A673 (cell line): ENCODE data around the gene OPRPN. TPM values are rescaled to one million over a fixed set of nuclear protein-coding genes. Genes with fewer than 3 reads are reported as not detected.

Experiments
- BruUV-seq: library from RNA; stranded (reverse); fragments of 400-500 nt; replicated peaks from 2 replicates; lab custom pipeline; 2021; lab: Mats Ljungman, UMichigan
- CTCF ChIA-PET: fragments of 300-600 bp; sonication (Branson Sonifier 250); formaldehyde crosslinking; loops from one replicate; lab custom pipeline; 2022; ENCODE audit warnings: antibody characterized with exemption; lab: Charles Lee
- POLR2A ChIA-PET: fragments of 300-600 bp; sonication (Branson Sonifier 250); formaldehyde crosslinking; loops from one replicate; lab custom pipeline; 2022; ENCODE audit warnings: antibody characterized with exemption; ENCODE audit not compliant: low non-redundant PET; lab: Charles Lee
- DNase-seq: peaks from one replicate; pipeline ENCODE4 v3.0.0-alpha.2; 2015; ENCODE audit warnings: low spot score
- H3K27ac ChIP-seq: fragments of 200-600 bp; sonication (generic); 2 replicates; pipeline ENCODE4 v1.5.1; 2016; ENCODE audit warnings: mixed run types, low read depth, mild to moderate bottlenecking, mixed read lengths, antibody characterized with exemption, low read length; ENCODE audit not compliant: poor library complexity, severe bottlenecking
- H3K27me3 ChIP-seq: fragments of 200-600 bp; sonication (generic); replicated peaks from 2 replicates; pipeline ENCODE4 v1.6.1; 2017; ENCODE audit warnings: mixed run types, low read depth, mild to moderate bottlenecking, mixed read lengths, antibody characterized with exemption, low read length; ENCODE audit not compliant: insufficient read depth, poor library complexity
- H3K36me3 ChIP-seq: fragments of 200-600 bp; sonication (generic); 2 replicates; pipeline ENCODE4 v1.6.1; 2016; ENCODE audit warnings: mixed run types, mild to moderate bottlenecking, mixed read lengths, antibody characterized with exemption, low read length; ENCODE audit not compliant: insufficient read depth, poor library complexity, severe bottlenecking
- H3K4me1 ChIP-seq: fragments of 200-600 bp; sonication (generic); 2 replicates; pipeline ENCODE4 v1.6.1; 2017; ENCODE audit warnings: mixed run types, mild to moderate bottlenecking, mixed read lengths, antibody characterized with exemption, low read length; ENCODE audit not compliant: insufficient read depth, poor library complexity, severe bottlenecking
- H3K4me3 ChIP-seq: fragments of 200-600 bp; sonication (generic); 2 replicates; pipeline ENCODE4 v1.5.1; 2016; ENCODE audit warnings: low read depth, mixed run types, mild to moderate bottlenecking, mixed read lengths, low read length; ENCODE audit not compliant: poor library complexity, severe bottlenecking
- H3K9me3 ChIP-seq: fragments of 200-600 bp; sonication (generic); 2 replicates; pipeline ENCODE4 v1.6.1; 2016; ENCODE audit warnings: mixed run types, low read depth, mild to moderate bottlenecking, mixed read lengths, antibody characterized with exemption, low read length; ENCODE audit not compliant: poor library complexity, severe bottlenecking
- CTCF ChIP-seq: fragments of 300-800, 200-600 bp; sonication (generic); conservative IDR thresholded peaks from 2 replicates; pipeline ENCODE4 v1.5.1; 2017; ENCODE audit warnings: low read depth, mild to moderate bottlenecking, antibody characterized with exemption, low read length, moderate library complexity, mixed read lengths
- EZH2 ChIP-seq: fragments of 200-600 bp; sonication (generic); IDR thresholded peaks from 2 replicates; pipeline ENCODE4 v1.6.1; 2017; ENCODE audit warnings: borderline replicate concordance, low read depth, mild to moderate bottlenecking, mixed read lengths, antibody characterized with exemption, low read length; ENCODE audit not compliant: poor library complexity, severe bottlenecking
- intact Hi-C: fragments of 100-400 bp; cut with micrococcal nuclease; formaldehyde crosslinking; loops from one replicate; pipeline ENCODE4 v1.10.0; 2022; ENCODE audit not compliant: unreplicated experiment
- total RNA-seq: library from RNA; stranded (reverse); gene quantifications from 2 replicates; pipeline ENCODE4 v1.2.3, GENCODE V29; 2021

The OPRPN gene
- total RNA-seq, 1 experiment from 2014 or later = not detected

GRCh38 chr4:70367813-70368212 is 29.9 kb upstream of the OPRPN start:
- Histone ChIP-seq H3K4me3 (no peak overlapping the region), H3K9me3 (no peaks in the 10 kb centered on the region), H3K27me3 (no peaks in the 10 kb centered on the region), H3K27ac (no peak overlapping the region), H3K4me1 (no peaks in the 10 kb centered on the region), H3K36me3 (no peaks in the 10 kb centered on the region)
- ChIA-PET CTCF (no interaction called here), POLR2A (no interaction called here)
- BruUV-seq = no TSS peak
- DNase-seq = no peak
- TF ChIP-seq EZH2 (no peak), CTCF (no peak)
- intact Hi-C loops = no loop called here

- no TSS peak for BruUV-seq
- no peaks in the 10 kb centered on the region for H3K4me1 ChIP-seq
- H3K36me3 ChIP-seq = no peaks in the 10 kb centered on the region
- ChIA-PET CTCF (no interaction called here), POLR2A (no interaction called here)
- DNase-seq = no peak
- H3K4me3 ChIP-seq = no peak overlapping the region
- TF ChIP-seq EZH2 = no peak
- no peak for TF ChIP-seq CTCF
- no peaks in the 10 kb centered on the region for H3K27me3 ChIP-seq
- intact Hi-C loops = no loop called here
- H3K27ac ChIP-seq = no peak overlapping the region
- H3K9me3 ChIP-seq = no peaks in the 10 kb centered on the region
These were observed 25.8 kb upstream of the OPRPN start for GRCh38 chr4:70371987-70372386.

DNA sequence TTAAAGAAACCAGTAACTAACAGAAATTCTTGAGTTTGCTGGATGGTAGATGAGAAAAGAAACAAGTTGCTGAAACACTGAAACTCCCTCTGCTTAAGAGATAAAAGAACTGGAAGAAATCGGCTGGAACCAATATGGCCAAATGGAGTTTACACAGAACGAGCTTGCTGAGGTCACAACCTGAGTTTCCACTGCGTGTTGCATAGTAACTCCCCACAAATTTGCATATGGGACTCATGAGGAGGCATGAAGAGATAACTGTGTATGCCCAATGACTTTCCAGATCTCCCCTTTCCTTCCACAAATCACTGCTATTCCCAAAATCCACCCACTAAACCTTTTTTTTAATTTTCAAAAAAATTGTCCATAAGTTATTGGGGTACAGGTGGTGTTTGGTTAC is 25.0 kb upstream of the OPRPN start:
- no peak for TF ChIP-seq CTCF
- no peaks in the 10 kb centered on the region for H3K27me3 ChIP-seq

More for the DNA sequence above, 25.0 kb upstream of the OPRPN start:
- ChIA-PET CTCF (no interaction called here), POLR2A (no interaction called here)
- intact Hi-C loops = no loop called here
- DNase-seq = no peak
- no peaks in the 10 kb centered on the region for H3K36me3 ChIP-seq
- BruUV-seq = no TSS peak
- H3K4me3 ChIP-seq = no peak overlapping the region
- H3K9me3 ChIP-seq = no peaks in the 10 kb centered on the region
- no peak overlapping the region for H3K27ac ChIP-seq
- no peaks in the 10 kb centered on the region for H3K4me1 ChIP-seq
